ENCODE measurements around the gene TTI1.

TTI1 gene

GRCh38 chr20:37941332-37941731 lies 91.9 kb downstream of the TTI1 start:
- no peak overlapping the region for H3K4me3 ChIP-seq (ENCODE audit: low read depth, low read length)
- TF ChIP-seq CTCF (IDR thresholded peaks at IDR 0.05; ENCODE audit: low read depth, low read length): 0 out of 2 replicates have a peak, but pooled peaks have one; percentile 9

- H3K4me3 ChIP-seq (ENCODE audit: low read depth, low read length): no peak overlapping the region
- no peak for TF ChIP-seq CTCF (IDR thresholded peaks at IDR 0.05; ENCODE audit: low read depth, low read length)
Observed at GRCh38 chr20:37940858-37941257, 92.4 kb downstream of the TTI1 start.

- H3K4me3 ChIP-seq (ENCODE audit: low read depth, low read length): no peak overlapping the region
- TF ChIP-seq CTCF (IDR thresholded peaks at IDR 0.05; ENCODE audit: low read depth, low read length): no peak
Observed at GRCh38 chr20:37939701-37940560, 93.3 kb downstream of the TTI1 start.

GRCh38 chr20:37938954-37939353 lies 94.3 kb downstream of the TTI1 start:
- no peak overlapping the region for H3K4me3 ChIP-seq (ENCODE audit: low read depth, low read length)
- TF ChIP-seq CTCF (IDR thresholded peaks at IDR 0.05; ENCODE audit: low read depth, low read length): no peak

DNA sequence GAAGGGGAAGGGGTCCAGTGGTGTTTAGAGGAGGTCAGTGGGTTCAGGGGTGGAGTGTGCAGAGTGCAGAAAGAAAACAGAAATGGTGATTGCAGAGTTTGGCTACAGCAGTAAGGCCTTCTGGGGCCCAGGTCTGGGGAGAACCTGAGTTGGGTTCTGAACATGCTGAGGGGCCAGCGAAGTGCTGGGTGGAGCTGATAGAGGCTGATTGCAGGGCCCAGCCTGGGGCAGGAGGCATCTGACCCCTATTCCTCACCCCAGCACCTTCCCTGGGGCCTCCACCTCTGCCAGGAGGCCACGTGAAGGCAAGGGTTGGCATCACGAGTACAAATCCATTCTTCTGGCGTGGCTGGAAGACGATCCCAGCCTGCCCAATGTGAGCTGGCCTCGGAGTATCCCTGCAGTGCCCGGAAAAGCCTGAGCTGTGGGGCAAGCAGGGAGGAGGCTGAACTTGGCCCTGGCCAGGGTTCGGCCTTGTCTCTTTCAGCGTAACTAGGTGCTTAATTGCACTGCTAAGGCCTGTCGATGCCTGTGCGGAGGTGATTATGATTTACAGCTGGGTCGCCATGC lies 95.0 kb downstream of the TTI1 start:
- no peak for TF ChIP-seq CTCF (IDR thresholded peaks at IDR 0.05; ENCODE audit: low read depth, low read length)
- no peak overlapping the region for H3K4me3 ChIP-seq (ENCODE audit: low read depth, low read length)

GRCh38 chr20:37937686-37938085 lies 95.6 kb downstream of the TTI1 start:
- H3K4me3 ChIP-seq (ENCODE audit: low read depth, low read length): no peak overlapping the region
- no peak for TF ChIP-seq CTCF (IDR thresholded peaks at IDR 0.05; ENCODE audit: low read depth, low read length)

DNA sequence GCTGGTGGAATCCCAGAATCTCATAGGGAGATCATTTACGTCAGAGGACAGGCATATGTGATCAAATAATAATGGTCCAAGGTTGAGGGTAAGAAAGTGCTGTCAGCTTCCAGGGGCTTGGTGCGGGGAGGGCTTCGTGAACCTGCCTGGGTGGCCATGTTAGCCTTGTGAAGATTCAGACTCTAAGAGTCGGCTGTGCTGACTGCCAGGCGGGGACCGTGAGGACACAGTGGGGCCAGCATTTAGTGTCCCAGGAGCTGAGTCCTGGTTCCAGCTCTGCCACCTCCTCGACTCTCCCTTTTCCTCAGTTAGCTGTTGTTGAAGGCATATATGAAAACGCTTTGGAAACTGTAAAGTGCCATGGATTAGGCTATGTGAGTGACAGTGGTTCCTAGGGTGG lies 96.8 kb downstream of the TTI1 start:
- TF ChIP-seq CTCF (IDR thresholded peaks at IDR 0.05; ENCODE audit: low read depth, low read length): no peak
- no peak overlapping the region for H3K4me3 ChIP-seq (ENCODE audit: low read depth, low read length)
